Mucosa of descending colon (tissue), 3 donors: ENCODE data around the gene HSD17B8. TPM values are rescaled to one million over a fixed set of nuclear protein-coding genes. Genes with fewer than 3 reads are reported as not detected.
"Not testable (repeated sequence)": the region's sequence is repeated elsewhere in the genome, so short reads cannot be mapped to it uniquely, and the experiment has no call there.

ENCODE experiments used
- ATAC-seq: fragments of 200-7000 bp; cut with Tn5 transposase; one replicate; pipeline ENCODE4 v1.9.1; 2020; ENCODE audit warnings: mild to moderate bottlenecking, moderate library complexity
- DNase-seq, 3 donors: peaks; one replicate each; pipeline ENCODE4 v3.0.0-alpha.2; 2020
- H3K36me3 ChIP-seq: fragments of 200-600 bp; one replicate; pipeline ENCODE4 v1.8.0; 2021; ENCODE audit warnings: low read depth, mild to moderate bottlenecking
- H3K4me1 ChIP-seq: fragments of 200-600 bp; one replicate; pipeline ENCODE4 v1.8.0; 2021; ENCODE audit warnings: low read depth, mild to moderate bottlenecking
- H3K4me3 ChIP-seq: fragments of 200-600 bp; one replicate; pipeline ENCODE4 v1.8.0; 2021; ENCODE audit warnings: mild to moderate bottlenecking
- H3K9me3 ChIP-seq: fragments of 200-600 bp; one replicate; pipeline ENCODE4 v1.8.0; 2021; ENCODE audit warnings: mild to moderate bottlenecking
- intact Hi-C, 2 donors: fragments of 100-400 bp; cut with DNase I in 1 of 2; cut with micrococcal nuclease in 1 of 2; formaldehyde crosslinking; loops; one replicate each; pipeline versions ENCODE4 v1.11.0 to v1.11.1; 2022; cut with DNase I, micrococcal nuclease
- total RNA-seq, 3 donors: library from RNA; stranded (reverse); fragmentation: NEBNext Ultra II Directional in 2 of 3; extraction: Animal tissue kit (Norgen Biotek cat#: 25700) in 2 of 3; gene quantifications; one replicate each; pipeline versions ENCODE4 v1.2.1 to v1.2.4, GENCODE V29; 2021 to 2023
- TF ChIP-seq, protein P1 (sequence below): fragments of 200-600 bp; IDR thresholded peaks from one replicate; pipeline ENCODE4 v1.8.0; 2022; ENCODE audit warnings: antibody characterized with exemption, mild to moderate bottlenecking
- donor health status: DM: no; HTN: no; CAD: no; lungs with moderate emphysema.
- donor health status: DM: no; HTN: no; CAD: no.
- donor health status: DM: no; HTN: yes; CAD: no.

HSD17B8 gene
- total RNA-seq, 3 donors from 2014 or later, result 12.3 to 23.2 (median 19.7) TPM

GRCh38 chr6:33217681-33218080, 13.2 kb downstream of the HSD17B8 start:
- TF ChIP-seq, protein P1, sequence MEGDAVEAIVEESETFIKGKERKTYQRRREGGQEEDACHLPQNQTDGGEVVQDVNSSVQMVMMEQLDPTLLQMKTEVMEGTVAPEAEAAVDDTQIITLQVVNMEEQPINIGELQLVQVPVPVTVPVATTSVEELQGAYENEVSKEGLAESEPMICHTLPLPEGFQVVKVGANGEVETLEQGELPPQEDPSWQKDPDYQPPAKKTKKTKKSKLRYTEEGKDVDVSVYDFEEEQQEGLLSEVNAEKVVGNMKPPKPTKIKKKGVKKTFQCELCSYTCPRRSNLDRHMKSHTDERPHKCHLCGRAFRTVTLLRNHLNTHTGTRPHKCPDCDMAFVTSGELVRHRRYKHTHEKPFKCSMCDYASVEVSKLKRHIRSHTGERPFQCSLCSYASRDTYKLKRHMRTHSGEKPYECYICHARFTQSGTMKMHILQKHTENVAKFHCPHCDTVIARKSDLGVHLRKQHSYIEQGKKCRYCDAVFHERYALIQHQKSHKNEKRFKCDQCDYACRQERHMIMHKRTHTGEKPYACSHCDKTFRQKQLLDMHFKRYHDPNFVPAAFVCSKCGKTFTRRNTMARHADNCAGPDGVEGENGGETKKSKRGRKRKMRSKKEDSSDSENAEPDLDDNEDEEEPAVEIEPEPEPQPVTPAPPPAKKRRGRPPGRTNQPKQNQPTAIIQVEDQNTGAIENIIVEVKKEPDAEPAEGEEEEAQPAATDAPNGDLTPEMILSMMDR, result no peak
- intact Hi-C loops, result no loop called here

DNA sequence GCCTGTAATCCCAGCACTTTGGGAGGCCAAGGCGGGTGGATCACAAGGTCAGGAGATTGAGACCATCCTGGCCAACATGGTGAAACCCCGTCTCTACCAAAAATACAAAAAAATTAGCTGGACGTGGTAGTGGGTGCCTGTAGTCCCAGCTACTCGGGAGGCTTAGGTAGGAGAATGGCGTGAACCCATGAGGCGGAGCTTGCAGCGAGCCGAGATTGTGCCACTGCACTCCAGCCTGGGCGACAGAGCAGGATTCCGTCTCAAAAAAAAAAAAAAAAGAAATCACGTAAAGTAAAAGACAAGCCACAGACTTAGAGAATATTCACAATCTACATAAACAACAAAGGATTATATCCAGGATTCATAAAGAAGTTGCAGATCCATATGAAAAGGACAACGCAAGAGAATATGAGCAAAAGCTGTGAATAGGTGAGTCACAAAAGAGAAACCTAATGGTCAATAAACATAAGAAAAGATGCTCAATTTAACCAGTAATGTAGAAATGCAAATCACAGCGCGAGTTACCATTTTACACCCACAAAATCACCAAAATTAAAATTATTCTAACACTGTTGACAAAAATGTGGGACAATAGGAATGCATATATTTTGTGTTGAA, 22.2 kb downstream of the HSD17B8 start:
- intact Hi-C loops, ATAC-seq, DNase-seq, H3K4me1 ChIP-seq, H3K4me3 ChIP-seq, H3K9me3 ChIP-seq, H3K36me3 ChIP-seq: not testable (repeated sequence)

More at GRCh38 chr6:33217681-33218080, 13.2 kb downstream of the HSD17B8 start:
- DNase-seq (no peak), ATAC-seq (no peak)
- no peaks in the 10 kb centered on the region for H3K9me3 ChIP-seq
- H3K4me1 ChIP-seq, result peaks cover 9% of the 10 kb centered on the region
- H3K36me3 ChIP-seq, result no peaks in the 10 kb centered on the region
- no peak overlapping the region for H3K4me3 ChIP-seq

DNA sequence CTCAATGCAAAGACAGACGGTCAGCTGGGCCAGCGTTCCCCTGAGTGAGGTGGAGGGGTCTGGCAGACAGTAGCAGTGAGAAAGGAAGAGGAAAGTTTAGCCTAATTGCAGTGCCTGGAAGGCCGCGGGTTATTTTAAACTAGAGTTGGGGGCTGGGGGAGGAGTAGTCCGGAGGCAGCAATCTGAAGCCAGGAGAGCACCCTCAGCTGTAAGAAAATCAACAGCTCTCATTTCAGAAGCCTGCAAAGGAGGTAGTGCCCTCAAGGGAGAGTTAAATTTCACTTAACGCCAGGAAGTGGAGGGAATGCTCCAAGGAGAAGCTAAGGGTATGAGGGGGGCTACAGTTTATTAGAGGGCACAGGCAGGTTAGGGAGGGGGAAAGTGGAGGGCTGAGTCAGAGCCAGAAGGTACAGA, 30.8 kb downstream of the HSD17B8 start:
- intact Hi-C loops, result no loop called here
- H3K4me3 ChIP-seq, result no peak overlapping the region
- H3K9me3 ChIP-seq, result no peaks in the 10 kb centered on the region
- DNase-seq (no peak), ATAC-seq (no peak)
- no peaks in the 10 kb centered on the region for H3K4me1 ChIP-seq
- TF ChIP-seq, protein P1, result no peak
- H3K36me3 ChIP-seq, result no peaks in the 10 kb centered on the region

DNA sequence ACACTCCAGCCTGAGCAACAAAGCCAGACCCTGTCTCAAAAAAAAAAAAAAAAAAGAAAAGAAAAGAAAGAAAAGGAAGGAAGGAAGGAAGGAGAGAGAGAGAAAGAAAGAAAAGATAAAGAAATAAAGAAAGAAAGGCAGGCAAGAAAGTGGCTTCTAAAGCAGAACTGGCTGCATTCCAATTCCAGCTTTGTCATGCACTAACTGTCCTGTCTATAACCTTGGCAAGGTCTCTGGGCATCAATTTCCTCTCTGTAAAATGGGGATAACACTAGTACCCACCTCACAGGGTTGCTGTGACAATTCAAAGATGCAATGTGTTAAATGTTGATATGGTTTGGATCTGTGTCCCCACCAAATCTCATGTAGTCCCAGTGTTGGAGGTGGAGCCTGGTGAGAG, 31.9 kb downstream of the HSD17B8 start:
- ATAC-seq (no peak), DNase-seq (no peak)
- Histone ChIP-seq H3K36me3 (no peaks in the 10 kb centered on the region), H3K4me1 (no peaks in the 10 kb centered on the region), H3K9me3 (no peaks in the 10 kb centered on the region), H3K4me3 (no peak overlapping the region)
- TF ChIP-seq, protein P1, result no peak
- intact Hi-C loops, result no loop called here

DNA sequence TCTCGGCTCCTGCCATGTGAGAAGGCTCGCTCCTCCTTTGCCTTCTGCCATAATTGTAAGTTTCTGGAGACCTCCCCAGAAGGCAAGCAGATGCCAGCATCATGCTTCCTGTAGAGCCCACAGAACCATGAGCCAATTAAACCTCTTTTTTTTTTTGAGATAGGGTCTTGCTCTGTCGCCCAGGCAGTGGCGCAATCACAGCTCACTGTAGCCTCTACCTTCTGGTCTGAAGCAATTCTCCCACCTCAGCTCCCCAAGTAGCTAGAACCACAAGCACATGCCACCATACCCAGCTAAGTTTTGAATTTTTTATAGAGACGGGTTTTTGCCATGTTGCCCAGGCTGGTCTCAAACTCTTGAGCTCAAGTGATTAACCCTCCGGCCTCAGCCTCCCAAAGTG, 32.4 kb downstream of the HSD17B8 start:
- Histone ChIP-seq H3K4me1 (no peaks in the 10 kb centered on the region), H3K36me3 (no peaks in the 10 kb centered on the region), H3K4me3 (no peak overlapping the region), H3K9me3 (no peaks in the 10 kb centered on the region)
- TF ChIP-seq, protein P1, result no peak
- intact Hi-C loops, result no loop called here
- DNase-seq (no peak), ATAC-seq (no peak)

DNA sequence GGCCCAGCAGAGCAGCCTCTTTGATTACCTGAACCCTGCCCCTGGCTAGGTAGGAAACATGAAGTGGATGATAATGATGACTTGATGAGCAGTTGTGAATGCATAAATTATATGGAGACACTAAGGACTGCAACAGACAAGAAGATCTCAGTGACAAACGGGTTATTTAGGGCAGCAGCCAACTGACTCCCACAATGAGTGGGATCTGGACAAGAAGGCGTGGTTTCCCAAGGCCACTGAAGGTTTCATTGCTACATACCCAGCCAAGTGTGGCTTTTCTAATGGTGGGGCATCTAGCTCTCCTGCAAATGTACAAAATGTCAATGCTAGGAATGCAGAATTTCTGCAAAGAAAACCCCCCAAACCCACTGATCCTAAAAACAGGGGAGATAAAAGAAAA, 33.3 kb downstream of the HSD17B8 start:
- ATAC-seq (no peak), DNase-seq (no peak)
- H3K4me3 ChIP-seq, result no peak overlapping the region
- no peaks in the 10 kb centered on the region for H3K36me3 ChIP-seq
- TF ChIP-seq, protein P1, result no peak
- no peaks in the 10 kb centered on the region for H3K9me3 ChIP-seq
- no peaks in the 10 kb centered on the region for H3K4me1 ChIP-seq
- intact Hi-C loops, result no loop called here
